NCI-H82 treated with DMSO at 0.1 percent for 48 hours (cell line): ENCODE data around the gene PIK3R6.

Source experiments
- DNase-seq: peaks from one replicate; lab custom pipeline; 2025; ENCODE audit not compliant: unreplicated experiment; lab: John Stamatoyannopoulos, UW

Gene PIK3R6

GRCh38 chr17:8754890-8755289, 112.6 kb downstream of the PIK3R6 start:
- DNase-seq = no peak

GRCh38 chr17:8753976-8754440, 113.5 kb downstream of the PIK3R6 start:
- DNase-seq = no peak

GRCh38 chr17:8753136-8753975, 114.1 kb downstream of the PIK3R6 start:
- DNase-seq = no peak
